Ovary (tissue), 3 donors: ENCODE data around the gene GCA.

Source experiments
- EP300 ChIP-seq: sonication (generic); formaldehyde crosslinking; IDR thresholded peaks from one replicate; pipeline ENCODE4 v1.6.1; 2017; ENCODE audit warnings: antibody characterized with exemption
- TF ChIP-seq, protein P1 (sequence below), 3 donors: fragments of 450-650 bp in 2 of 3; fragments of 200-600 bp in 1 of 3; IDR thresholded peaks; one replicate each; pipeline versions ENCODE4 v1.5.1 to v1.8.0; 2016 to 2022; ENCODE audit warnings: antibody characterized with exemption in 3 of 3, mild to moderate bottlenecking in 1 of 3
- donor health status: DM: no; HTN: no; CAD: no.

DNA sequence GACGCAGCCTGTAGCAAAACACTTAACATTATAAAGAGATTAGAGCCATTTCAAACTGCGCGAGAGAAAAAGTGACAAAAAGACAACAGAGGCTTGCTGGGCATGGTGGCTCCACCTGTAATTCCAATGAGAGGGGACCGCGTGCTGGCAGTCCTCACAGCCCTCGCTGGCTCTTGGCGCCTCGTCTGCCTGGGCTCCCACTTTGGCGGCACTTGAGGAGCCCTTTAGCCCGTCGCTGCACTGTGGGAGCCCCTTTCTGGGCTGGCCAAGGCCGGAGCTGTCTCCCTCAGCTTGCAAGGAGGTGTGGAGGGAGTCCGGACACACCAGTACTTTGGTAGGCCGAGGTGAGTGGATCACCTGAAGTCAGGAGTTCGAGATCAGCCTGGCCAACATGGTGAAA is 16.1 kb upstream of the GCA start:
- no peak for TF ChIP-seq EP300
- TF ChIP-seq, protein P1, sequence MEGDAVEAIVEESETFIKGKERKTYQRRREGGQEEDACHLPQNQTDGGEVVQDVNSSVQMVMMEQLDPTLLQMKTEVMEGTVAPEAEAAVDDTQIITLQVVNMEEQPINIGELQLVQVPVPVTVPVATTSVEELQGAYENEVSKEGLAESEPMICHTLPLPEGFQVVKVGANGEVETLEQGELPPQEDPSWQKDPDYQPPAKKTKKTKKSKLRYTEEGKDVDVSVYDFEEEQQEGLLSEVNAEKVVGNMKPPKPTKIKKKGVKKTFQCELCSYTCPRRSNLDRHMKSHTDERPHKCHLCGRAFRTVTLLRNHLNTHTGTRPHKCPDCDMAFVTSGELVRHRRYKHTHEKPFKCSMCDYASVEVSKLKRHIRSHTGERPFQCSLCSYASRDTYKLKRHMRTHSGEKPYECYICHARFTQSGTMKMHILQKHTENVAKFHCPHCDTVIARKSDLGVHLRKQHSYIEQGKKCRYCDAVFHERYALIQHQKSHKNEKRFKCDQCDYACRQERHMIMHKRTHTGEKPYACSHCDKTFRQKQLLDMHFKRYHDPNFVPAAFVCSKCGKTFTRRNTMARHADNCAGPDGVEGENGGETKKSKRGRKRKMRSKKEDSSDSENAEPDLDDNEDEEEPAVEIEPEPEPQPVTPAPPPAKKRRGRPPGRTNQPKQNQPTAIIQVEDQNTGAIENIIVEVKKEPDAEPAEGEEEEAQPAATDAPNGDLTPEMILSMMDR (IDR thresholded peaks at IDR 0.05), result no peak
